ENCODE measurements around the gene CYP8B1.

Gene CYP8B1

GRCh38 chr3:42872718-42873117 lies 3.0 kb downstream of the CYP8B1 start:
- TF ChIP-seq CTCF (IDR thresholded peaks at IDR 0.05), result no peak
- Histone ChIP-seq H3K27me3 (no peaks in the 10 kb centered on the region), H3K9me3 (no peaks in the 10 kb centered on the region), H3K4me3 (no peak overlapping the region), H3K36me3 (no peaks in the 10 kb centered on the region), H3K27ac (no peak overlapping the region), H3K4me1 (peaks cover 0 to 19% (median 0%) of the 10 kb centered on the region in 4 donors)
- intact Hi-C loops (cut with DNase I; ENCODE audit: low total_unique reads), result no loop called here
- peak in 1 of 2 donors; percentile 68 for DNase-seq

GRCh38 chr3:42871592-42872196 lies 4.0 kb downstream of the CYP8B1 start:
- Histone ChIP-seq H3K4me1 (peaks cover 0 to 19% (median 0%) of the 10 kb centered on the region in 4 donors), H3K4me3 (no peak overlapping the region), H3K9me3 (no peaks in the 10 kb centered on the region), H3K36me3 (no peaks in the 10 kb centered on the region), H3K27me3 (no peaks in the 10 kb centered on the region), H3K27ac (peak overlapping the region in 1 of 2 donors; percentile 34)
- no peak for DNase-seq
- no peak for TF ChIP-seq CTCF (IDR thresholded peaks at IDR 0.05)
- intact Hi-C loops (cut with DNase I; ENCODE audit: low total_unique reads), result no loop called here

- Histone ChIP-seq H3K27ac (no peak overlapping the region), H3K36me3 (no peaks in the 10 kb centered on the region), H3K27me3 (no peaks in the 10 kb centered on the region), H3K4me1 (peaks cover 0 to 19% (median 0%) of the 10 kb centered on the region in 4 donors), H3K9me3 (no peaks in the 10 kb centered on the region), H3K4me3 (no peak overlapping the region)
- intact Hi-C loops (cut with DNase I; ENCODE audit: low total_unique reads), result no loop called here
- no peak for DNase-seq
- no peak for TF ChIP-seq CTCF (IDR thresholded peaks at IDR 0.05)
Measured at GRCh38 chr3:42868841-42869240, 6.8 kb downstream of the CYP8B1 start.

GRCh38 chr3:42867138-42867537 lies 8.5 kb downstream of the CYP8B1 start:
- no peaks in the 10 kb centered on the region for H3K36me3 ChIP-seq
- no peaks in the 10 kb centered on the region for H3K9me3 ChIP-seq
- no peak for DNase-seq
- intact Hi-C loops (cut with DNase I; ENCODE audit: low total_unique reads), result no loop called here
- H3K27ac ChIP-seq, result no peak overlapping the region
- TF ChIP-seq CTCF (IDR thresholded peaks at IDR 0.05), result no peak
- no peak overlapping the region for H3K4me3 ChIP-seq
- H3K27me3 ChIP-seq, result no peaks in the 10 kb centered on the region
- H3K4me1 ChIP-seq, result peaks cover 0 to 10% (median 0%) of the 10 kb centered on the region in 4 donors

GRCh38 chr3:42865256-42865655 lies 10.4 kb downstream of the CYP8B1 start:
- no peak for DNase-seq
- intact Hi-C loops (cut with DNase I; ENCODE audit: low total_unique reads), result no loop called here
- TF ChIP-seq CTCF (IDR thresholded peaks at IDR 0.05), result no peak

More at GRCh38 chr3:42865256-42865655, 10.4 kb downstream of the CYP8B1 start:
- Histone ChIP-seq H3K27ac (no peak overlapping the region), H3K27me3 (no peaks in the 10 kb centered on the region), H3K4me1 (no peaks in the 10 kb centered on the region), H3K36me3 (no peaks in the 10 kb centered on the region), H3K4me3 (no peak overlapping the region), H3K9me3 (no peaks in the 10 kb centered on the region)
